ES-I3 (cell line): Measurements from ENCODE around the gene SAP25.

Experiments
- H3K36me3 ChIP-seq: 2 replicates; pipeline ENCODE4 v1.6.1; 2013; ENCODE audit warnings: mild to moderate bottlenecking, low read length, control low read depth, moderate library complexity; ENCODE audit not compliant: insufficient read depth
- H3K4me1 ChIP-seq: 2 replicates; pipeline ENCODE4 v1.6.1; 2013; ENCODE audit warnings: mild to moderate bottlenecking, control low read depth, low read length; ENCODE audit not compliant: insufficient read depth
- H3K9ac ChIP-seq: 2 replicates; pipeline ENCODE4 v1.6.1; 2013; ENCODE audit warnings: low read depth, mild to moderate bottlenecking, low read length, moderate library complexity
- H3K9me3 ChIP-seq: 2 replicates; pipeline ENCODE4 v1.6.1; 2013; ENCODE audit warnings: mild to moderate bottlenecking, low read length, moderate library complexity; ENCODE audit not compliant: control insufficient read depth, insufficient read depth

SAP25 gene

GRCh38 chr7:100575746-100576383 is 2.2 kb upstream of the SAP25 start:
- peaks cover 7% of the 10 kb centered on the region; the same call in 1 of the 2 replicates for H3K36me3 ChIP-seq
- H3K9me3 ChIP-seq: no peaks in the 10 kb centered on the region
- peaks cover 10% of the 10 kb centered on the region; the same call in 1 of the 2 replicates for H3K4me1 ChIP-seq
- no peak overlapping the region for H3K9ac ChIP-seq

GRCh38 chr7:100575206-100575631 is 1.5 kb upstream of the SAP25 start:
- no peaks in the 10 kb centered on the region for H3K9me3 ChIP-seq

GRCh38 chr7:100574362-100575205 is 884 bp upstream of the SAP25 start:
- H3K9ac ChIP-seq: no peak overlapping the region
- H3K4me1 ChIP-seq: peaks cover 10% of the 10 kb centered on the region; the same call in 1 of the 2 replicates
- H3K36me3 ChIP-seq: 0 out of 2 replicates have a peak, but pooled peaks cover under 1% of the 10 kb centered on the region
- no peaks in the 10 kb centered on the region for H3K9me3 ChIP-seq

More at GRCh38 chr7:100575206-100575631, 1.5 kb upstream of the SAP25 start:
- Histone ChIP-seq H3K36me3 (0 out of 2 replicates have a peak, but pooled peaks cover 4% of the 10 kb centered on the region), H3K4me1 (peaks cover 10% of the 10 kb centered on the region; the same call in 1 of the 2 replicates), H3K9ac (no peak overlapping the region)

DNA sequence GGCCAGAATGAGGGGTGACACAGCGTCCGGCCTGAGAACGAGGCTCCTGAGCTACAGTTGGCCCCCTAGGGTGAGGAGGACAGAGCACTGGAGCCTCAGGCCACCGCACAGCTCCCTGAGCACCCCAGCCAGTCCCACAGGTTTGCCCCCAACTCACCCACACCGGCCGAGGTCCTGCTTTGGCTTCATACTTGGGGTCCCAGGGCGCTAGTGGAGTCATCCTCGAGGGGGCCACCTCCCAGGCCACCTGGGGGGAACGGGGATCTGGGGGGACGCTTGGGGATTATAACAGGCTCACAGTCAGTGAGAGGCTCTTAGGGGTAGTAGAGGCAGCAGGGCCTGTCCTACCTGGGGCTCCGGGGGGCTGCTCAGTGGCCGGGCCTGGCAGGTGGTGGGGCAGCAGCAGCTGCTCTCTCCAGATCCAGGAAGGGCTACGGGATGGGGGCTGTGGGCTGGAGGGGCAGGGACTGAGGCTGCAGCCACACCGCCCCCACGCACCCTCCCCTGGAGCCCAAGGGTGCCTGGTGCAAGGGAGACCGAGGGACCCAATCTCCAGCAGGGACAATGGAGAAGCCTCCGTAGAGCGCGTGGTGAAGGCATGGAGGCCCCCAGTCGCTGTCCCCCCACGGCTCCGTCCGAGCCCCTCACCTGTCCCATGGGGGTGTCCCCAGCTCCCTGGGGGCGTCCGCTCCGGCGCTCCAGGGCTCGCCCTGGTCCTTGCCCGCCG is 588 bp downstream of the SAP25 start:
- peaks cover 16% of the 10 kb centered on the region; the same call in 1 of the 2 replicates for H3K4me1 ChIP-seq
- no peaks in the 10 kb centered on the region for H3K36me3 ChIP-seq
- H3K9me3 ChIP-seq: no peaks in the 10 kb centered on the region
- H3K9ac ChIP-seq: no peak overlapping the region

DNA sequence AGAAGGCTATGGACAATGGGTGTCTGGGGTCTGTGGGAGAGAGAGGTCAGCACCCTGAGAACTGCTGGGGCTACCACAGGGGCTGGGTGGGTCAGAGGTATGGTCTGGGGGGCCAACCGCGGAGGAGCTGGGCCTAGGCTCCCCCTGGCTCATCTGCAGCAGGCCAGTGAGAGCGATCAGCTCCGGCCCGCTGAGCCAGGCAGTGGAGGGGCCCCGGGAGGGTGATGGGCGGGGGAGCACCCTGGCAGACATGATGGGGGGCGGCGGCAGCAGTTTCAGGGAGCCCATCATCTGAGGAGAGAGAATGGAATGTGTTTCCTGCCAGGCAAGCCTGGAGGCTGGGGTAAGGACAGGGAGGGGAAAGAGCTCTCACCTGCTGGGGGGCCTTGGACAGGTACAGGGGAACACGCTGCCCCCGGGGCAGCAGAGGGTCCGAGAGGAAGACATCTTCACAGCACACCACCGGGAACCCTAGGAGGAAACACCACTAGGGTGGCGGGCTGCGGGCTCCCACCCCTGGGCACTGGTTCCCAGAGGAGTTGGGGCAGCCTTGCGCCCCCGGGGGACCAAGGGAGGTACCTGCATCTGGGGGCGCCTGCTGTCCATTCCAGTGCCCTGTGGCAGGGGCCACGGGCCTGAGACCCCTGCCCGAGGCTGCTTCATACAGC is 1.3 kb downstream of the SAP25 start:
- Histone ChIP-seq H3K4me1 (peaks cover 18% of the 10 kb centered on the region; the same call in 1 of the 2 replicates), H3K36me3 (no peaks in the 10 kb centered on the region), H3K9ac (no peak overlapping the region), H3K9me3 (no peaks in the 10 kb centered on the region)

- H3K9me3 ChIP-seq: no peaks in the 10 kb centered on the region
- 0 out of 2 replicates have a peak overlapping the region, but pooled peaks have one; percentile 74 for H3K9ac ChIP-seq
- peaks cover 22% of the 10 kb centered on the region for H3K4me1 ChIP-seq
- no peaks in the 10 kb centered on the region for H3K36me3 ChIP-seq
Measured at GRCh38 chr7:100571829-100572116, 1.9 kb downstream of the SAP25 start.

DNA sequence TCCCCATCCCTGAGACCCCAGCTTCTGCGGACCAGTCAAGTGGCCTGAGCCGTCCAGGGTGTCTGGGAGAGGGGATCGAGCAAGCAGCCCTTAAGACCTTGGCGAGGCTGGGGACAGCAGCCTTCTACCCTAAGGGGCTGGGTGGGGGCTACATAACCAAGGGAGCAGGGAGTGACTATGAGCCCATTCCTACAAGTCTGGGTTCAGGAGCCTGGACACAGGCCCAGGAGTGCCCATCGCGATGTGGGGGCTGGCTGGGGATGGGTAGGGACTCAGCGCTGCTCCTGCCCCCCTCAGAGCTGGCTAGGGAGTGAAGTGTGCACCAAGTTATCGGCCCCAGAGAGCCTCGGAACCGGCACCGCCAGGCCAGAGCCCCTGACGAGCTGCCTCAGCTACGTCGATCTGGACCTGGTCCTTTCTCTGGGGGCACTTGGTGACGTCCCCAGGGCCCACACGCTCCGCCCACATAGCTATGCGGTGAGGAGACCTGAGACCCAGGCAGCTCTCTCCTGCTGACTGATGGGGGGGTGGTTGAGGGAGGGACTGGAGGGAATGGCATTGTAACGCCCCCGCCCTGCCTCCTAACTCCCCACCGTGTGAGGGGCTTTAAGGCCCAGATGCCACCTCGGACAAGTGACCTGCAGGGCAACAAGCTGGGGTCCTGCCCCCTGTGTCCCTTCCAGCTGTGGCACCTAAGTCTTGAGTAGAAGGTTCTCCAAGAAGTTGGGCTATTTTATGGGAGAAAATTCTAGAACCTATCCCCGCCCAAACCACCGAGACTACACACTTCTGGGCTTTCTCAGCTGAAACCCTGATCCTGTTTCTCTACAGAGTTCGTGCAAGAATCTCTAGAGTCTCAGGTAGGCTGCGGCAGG is 2.5 kb downstream of the SAP25 start:
- Histone ChIP-seq H3K9me3 (no peaks in the 10 kb centered on the region), H3K36me3 (no peaks in the 10 kb centered on the region), H3K4me1 (peaks cover 22% of the 10 kb centered on the region), H3K9ac (peak overlapping the region; percentile 74; the same call in 1 of the 2 replicates)

DNA sequence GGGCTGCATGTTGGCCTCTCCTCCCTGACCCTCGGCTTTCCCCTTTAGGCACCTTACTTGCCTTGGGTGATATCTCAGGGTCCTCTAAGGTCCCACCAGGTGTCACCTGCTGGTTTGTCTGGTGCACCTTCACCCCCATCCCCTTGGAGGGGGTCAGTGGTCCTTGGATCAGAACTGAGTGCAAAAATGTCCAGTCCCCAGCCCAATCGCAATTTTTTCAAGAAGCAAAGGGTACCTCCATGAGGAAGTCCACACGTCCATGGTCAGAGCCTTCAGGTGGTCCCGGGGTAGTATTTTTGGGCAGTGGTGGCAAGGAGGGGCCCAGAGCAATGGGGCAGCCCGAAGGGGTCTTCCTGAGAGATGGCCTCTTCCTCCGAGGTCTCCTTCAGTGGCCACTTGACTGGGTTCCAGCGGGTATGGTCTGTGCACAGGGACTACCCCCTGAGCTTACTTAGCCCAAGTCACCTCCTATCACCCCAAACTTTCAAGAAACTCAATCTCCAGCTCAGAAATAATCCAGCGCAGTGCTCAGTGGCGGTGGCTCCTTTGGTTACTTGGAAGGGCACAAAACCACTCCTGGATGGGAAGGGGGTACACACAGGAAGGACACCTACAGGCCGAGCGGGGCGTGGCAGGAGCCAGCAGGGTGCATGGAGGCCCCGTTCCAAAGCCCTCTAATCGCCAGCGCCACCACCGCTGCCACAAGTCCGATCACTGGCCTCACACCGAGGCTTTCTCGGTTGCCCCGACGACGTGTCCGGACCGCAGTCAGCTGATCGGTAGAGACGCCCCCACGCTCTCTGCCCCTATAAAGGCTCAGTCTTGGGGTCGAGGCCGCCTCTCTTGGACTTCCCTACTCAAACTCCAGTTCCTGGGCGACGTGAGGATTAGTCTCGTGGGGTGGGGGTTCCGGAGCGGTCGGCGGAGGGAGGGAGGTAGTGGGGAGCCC is 4.5 kb downstream of the SAP25 start:
- peak overlapping the region; percentile 74 for H3K9ac ChIP-seq
- H3K4me1 ChIP-seq: peaks cover 22% of the 10 kb centered on the region
- H3K9me3 ChIP-seq: no peaks in the 10 kb centered on the region
- H3K36me3 ChIP-seq: no peaks in the 10 kb centered on the region

DNA sequence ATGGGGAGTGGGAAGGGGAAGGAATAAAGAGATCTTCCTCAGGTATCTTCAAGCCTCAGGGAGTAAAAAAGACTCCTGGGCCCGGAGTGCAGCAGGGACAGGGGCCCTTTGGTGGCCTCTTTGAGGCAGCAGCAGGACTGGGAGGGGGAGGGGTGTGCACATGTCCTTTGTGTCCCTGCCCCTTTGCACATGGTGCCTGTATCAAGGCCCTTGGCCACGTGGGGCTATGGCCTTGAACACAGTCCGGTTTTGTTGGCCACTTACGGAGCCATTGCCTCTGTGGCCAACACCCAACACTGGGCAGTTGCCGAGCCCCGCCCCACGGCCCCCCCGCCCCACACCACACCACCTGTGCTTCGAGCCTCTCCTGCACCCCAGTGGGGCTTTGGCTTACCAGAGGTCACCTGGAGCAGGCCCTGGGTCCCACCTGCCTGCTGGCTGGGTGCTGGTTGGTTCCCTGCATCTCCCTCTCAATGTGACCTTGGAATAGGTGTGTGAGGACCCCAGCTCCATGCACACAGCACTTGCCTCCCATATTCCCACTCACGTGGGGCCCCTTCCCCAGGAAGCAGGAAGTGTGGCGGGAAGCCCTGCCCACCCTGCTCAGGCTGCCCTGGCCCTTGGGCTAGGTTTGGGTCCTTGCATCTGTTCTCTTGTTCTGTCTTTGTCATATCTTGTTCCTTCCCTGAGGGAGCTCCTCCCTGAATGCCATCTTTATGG is 5.4 kb downstream of the SAP25 start:
- no peak overlapping the region for H3K9ac ChIP-seq
- H3K9me3 ChIP-seq: no peaks in the 10 kb centered on the region
- peaks cover 22% of the 10 kb centered on the region for H3K4me1 ChIP-seq
- no peaks in the 10 kb centered on the region for H3K36me3 ChIP-seq

GRCh38 chr7:100567751-100568175 is 5.9 kb downstream of the SAP25 start:
- no peak overlapping the region for H3K9ac ChIP-seq
- H3K36me3 ChIP-seq: no peaks in the 10 kb centered on the region
- H3K4me1 ChIP-seq: peaks cover 22% of the 10 kb centered on the region
- H3K9me3 ChIP-seq: no peaks in the 10 kb centered on the region

GRCh38 chr7:100567031-100567730 is 6.5 kb downstream of the SAP25 start:
- peaks cover 18% of the 10 kb centered on the region for H3K4me1 ChIP-seq
- H3K9me3 ChIP-seq: no peaks in the 10 kb centered on the region
- no peaks in the 10 kb centered on the region for H3K36me3 ChIP-seq
- H3K9ac ChIP-seq: no peak overlapping the region
